HG03469 (cell line): ENCODE measurements around the gene ZFYVE19.

Source experiments
- ATAC-seq: cut with Tn5 transposase; IDR thresholded peaks from one replicate; pipeline ENCODE4 v1.9.1; 2021; ENCODE audit warnings: mild to moderate bottlenecking, moderate library complexity, moderate number of reproducible peaks; ENCODE audit not compliant: unreplicated experiment

The ZFYVE19 gene

GRCh38 chr15:40812721-40813425 lies 6.0 kb downstream of the ZFYVE19 start:
- no peak for ATAC-seq

GRCh38 chr15:40815042-40815698 lies 8.3 kb downstream of the ZFYVE19 start:
- no peak for ATAC-seq

- ATAC-seq: no peak
Measured at GRCh38 chr15:40819048-40819447, 12.2 kb downstream of the ZFYVE19 start.

- no peak for ATAC-seq
Measured at GRCh38 chr15:40821195-40821594, 14.3 kb downstream of the ZFYVE19 start.

- ATAC-seq: no peak
Measured at GRCh38 chr15:40823572-40824343, 16.9 kb downstream of the ZFYVE19 start.

- ATAC-seq: no peak
Measured at GRCh38 chr15:40825661-40826422, 19.0 kb downstream of the ZFYVE19 start.

- no peak for ATAC-seq
Measured at GRCh38 chr15:40826423-40827075, 19.7 kb downstream of the ZFYVE19 start.

DNA sequence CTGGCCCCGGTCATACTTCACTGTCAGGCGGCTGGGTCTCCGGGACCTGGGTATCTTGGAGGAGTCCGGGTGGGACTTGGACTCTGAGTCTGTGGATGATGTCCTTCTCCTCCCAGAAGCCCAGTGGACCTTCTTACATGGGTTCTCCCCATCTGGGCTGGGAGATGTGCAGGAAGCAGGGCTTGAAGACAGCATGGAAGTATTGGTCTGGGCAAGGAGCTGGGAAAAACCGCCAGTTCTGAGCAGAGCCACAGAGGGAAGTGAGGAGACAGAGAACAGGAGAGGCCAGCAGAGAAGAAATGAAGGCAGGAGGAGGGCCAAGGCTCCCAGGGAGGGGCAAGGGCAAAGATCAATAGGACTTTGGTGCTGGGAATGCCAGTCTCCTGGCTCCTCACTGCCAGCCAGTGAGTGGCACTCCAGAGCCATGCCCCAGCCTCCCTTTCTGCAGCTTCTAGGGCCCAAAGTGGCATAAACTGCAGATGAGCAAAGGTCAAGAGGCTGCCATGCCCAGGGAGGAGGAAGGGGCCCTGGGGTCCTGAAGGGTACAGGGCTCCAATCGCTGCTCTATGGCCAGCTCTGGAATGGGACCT lies 21.7 kb downstream of the ZFYVE19 start, which contains the start of gene PPP1R14D:
TSS of gene PPP1R14D (minus strand) at position 262 of the 590 bp plus-strand sequence. CDS start at position 195, 67 bp downstream.
- no peak for ATAC-seq

- ATAC-seq: no peak
Measured at GRCh38 chr15:40829115-40829514, 22.2 kb downstream of the ZFYVE19 start.

- no peak for ATAC-seq
Measured at GRCh38 chr15:40830884-40831283, 24.0 kb downstream of the ZFYVE19 start.

DNA sequence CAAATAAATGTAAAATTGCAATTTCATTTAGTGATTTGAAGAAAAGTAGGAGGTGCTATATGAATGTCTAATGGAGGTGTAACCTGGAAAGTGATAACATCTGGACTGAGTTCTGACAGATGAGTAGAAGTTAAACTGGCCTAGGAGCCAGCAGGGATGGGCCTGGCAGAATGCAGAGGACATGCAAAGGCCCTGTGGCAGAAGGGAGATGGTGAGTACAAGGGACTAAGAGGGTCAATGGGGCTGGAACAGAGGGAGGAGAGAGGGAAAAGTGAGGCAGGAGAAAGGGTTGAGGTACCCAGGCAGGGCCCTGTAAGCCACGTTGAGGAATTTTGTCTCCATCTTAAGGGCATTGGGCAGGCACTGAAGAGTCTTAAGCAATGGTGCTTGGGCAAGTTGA lies 25.0 kb downstream of the ZFYVE19 start:
- no peak for ATAC-seq

- no peak for ATAC-seq
Measured at GRCh38 chr15:40832903-40833302, 26.0 kb downstream of the ZFYVE19 start.

DNA sequence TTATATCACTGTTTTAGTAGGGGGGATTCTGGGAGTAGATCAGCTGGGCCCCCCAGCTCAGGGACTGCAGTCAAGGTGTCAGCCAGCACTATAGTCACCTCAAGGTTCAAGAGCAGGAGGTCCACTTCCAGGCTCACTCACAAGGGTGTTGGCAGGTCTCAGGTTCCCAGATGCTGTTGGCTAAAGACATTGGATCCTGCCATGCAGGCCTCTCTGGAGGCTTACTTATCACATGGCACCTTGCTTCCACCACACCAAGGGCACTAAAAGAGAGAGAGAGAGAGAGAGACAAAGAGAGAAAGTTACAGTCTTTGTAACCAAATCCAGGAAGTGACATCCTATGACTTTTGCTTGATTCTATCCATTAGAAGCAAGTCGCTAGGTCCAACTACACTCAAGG lies 29.1 kb downstream of the ZFYVE19 start:
- ATAC-seq: no peak

DNA sequence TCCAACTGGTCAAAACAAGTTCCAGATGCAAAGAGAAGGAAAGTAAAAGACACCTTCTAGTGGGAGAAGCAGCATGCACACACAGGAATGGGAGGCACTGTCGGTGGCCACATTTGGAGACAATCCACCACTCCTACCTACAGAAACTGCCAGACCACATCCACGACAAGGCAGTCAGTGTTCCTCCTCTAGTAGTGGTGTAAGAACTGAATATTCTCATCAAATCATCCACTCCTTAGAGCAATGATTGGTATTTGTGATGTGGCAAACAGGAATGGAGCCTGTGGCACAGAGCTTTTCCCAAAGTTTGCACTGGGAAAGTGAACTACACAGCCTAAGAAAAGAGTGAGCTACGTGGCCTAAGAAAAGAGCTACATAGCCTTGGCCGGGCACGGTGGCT lies 31.9 kb downstream of the ZFYVE19 start:
- no peak for ATAC-seq

DNA sequence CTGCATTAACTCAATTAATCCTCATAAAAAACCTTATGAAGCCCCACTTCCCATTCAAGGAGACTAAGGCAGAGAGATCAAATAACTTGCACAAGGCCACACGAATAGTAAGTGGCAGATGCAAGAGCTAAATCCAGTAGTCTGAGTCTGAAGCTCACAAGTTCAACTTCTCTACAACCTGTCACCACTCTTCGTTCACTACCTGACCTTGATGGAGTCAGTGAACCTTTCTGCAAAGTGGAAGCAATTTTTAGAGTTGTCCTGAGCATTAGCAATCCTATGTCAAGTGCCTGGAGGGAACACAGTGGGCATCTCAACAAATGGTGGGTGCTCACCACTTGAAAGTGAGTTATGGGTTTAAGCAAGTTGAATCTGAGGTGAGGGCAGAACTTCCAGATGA lies 34.9 kb downstream of the ZFYVE19 start:
- ATAC-seq: no peak

- no peak for ATAC-seq
Measured at GRCh38 chr15:40843261-40843884, 36.5 kb downstream of the ZFYVE19 start.

GRCh38 chr15:40843885-40844695 lies 37.2 kb downstream of the ZFYVE19 start, which contains the start of gene SPINT1:
SPINT1 (plus strand) TSS chr15:40844048; CDS start chr15:40844555, 507 bp downstream.
- ATAC-seq: no peak

- ATAC-seq: no peak
Measured at GRCh38 chr15:40844696-40845030, 37.8 kb downstream of the ZFYVE19 start.

- no peak for ATAC-seq
Measured at GRCh38 chr15:40845036-40845435, 38.1 kb downstream of the ZFYVE19 start.
